ENCODE results near the gene GBA2.

GBA2 gene

GRCh38 chr9:35729101-35729500, 19.9 kb downstream of the GBA2 start:
- no peak for TF ChIP-seq ZFP30 (CRISPR knock-in tag; IDR thresholded peaks at IDR 0.05)
- no peak for TF ChIP-seq OSR1 (CRISPR knock-in tag; IDR thresholded peaks at IDR 0.05)
- TF ChIP-seq ISL1 (CRISPR knock-in tag; IDR thresholded peaks at IDR 0.05), result no peak
- no peak for TF ChIP-seq ZNF8 (CRISPR knock-in tag; IDR thresholded peaks at IDR 0.05)
- TF ChIP-seq ESRRG (CRISPR knock-in tag; IDR thresholded peaks at IDR 0.05), result no peak
- TF ChIP-seq CSDC2 (CRISPR knock-in tag; IDR thresholded peaks at IDR 0.05), result no peak
- no peak for TF ChIP-seq TOX (CRISPR knock-in tag; IDR thresholded peaks at IDR 0.05; ENCODE audit: borderline replicate concordance)
- no peak for TF ChIP-seq RARB (CRISPR knock-in tag; IDR thresholded peaks at IDR 0.05)
- no peak for TF ChIP-seq GLIS3 (CRISPR knock-in tag; IDR thresholded peaks at IDR 0.05)
- no peak for TF ChIP-seq ZNF70 (CRISPR knock-in tag; IDR thresholded peaks at IDR 0.05)
- TF ChIP-seq, protein P1, sequence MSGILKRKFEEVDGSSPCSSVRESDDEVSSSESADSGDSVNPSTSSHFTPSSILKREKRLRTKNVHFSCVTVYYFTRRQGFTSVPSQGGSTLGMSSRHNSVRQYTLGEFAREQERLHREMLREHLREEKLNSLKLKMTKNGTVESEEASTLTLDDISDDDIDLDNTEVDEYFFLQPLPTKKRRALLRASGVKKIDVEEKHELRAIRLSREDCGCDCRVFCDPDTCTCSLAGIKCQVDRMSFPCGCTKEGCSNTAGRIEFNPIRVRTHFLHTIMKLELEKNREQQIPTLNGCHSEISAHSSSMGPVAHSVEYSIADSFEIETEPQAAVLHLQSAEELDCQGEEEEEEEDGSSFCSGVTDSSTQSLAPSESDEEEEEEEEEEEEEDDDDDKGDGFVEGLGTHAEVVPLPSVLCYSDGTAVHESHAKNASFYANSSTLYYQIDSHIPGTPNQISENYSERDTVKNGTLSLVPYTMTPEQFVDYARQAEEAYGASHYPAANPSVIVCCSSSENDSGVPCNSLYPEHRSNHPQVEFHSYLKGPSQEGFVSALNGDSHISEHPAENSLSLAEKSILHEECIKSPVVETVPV (CRISPR knock-in tag; IDR thresholded peaks at IDR 0.05), result no peak
- ATAC-seq, result no peak

GRCh38 chr9:35728041-35728971, 20.7 kb downstream of the GBA2 start:
- peak; percentile 18 for ATAC-seq

DNA sequence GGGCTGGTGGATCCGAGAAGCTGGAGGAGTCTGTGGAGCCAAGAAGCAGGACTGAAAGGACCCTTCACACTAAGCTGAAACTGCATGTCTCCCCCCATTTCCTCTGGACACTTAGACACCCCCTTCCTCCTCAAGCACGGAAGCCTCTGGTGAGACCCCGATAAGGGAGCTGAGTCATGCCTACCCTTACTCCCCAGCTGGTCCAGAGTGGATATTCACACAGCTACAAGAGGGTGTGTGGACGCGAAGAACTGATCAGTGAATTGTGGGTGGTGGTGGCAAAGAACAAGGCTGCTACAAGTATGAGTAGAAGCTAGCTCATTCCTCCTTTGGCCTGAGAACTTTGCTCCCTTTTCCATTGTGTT, 21.4 kb downstream of the GBA2 start:
- TF ChIP-seq ZNF8 (CRISPR knock-in tag; IDR thresholded peaks at IDR 0.05) (no peak), ARNTL (CRISPR knock-in tag; IDR thresholded peaks at IDR 0.05; ENCODE audit: borderline replicate concordance, low read depth) (no peak), TCF4 (CRISPR knock-in tag; IDR thresholded peaks at IDR 0.05; ENCODE audit: borderline replicate concordance) (no peak), TSHZ2 (CRISPR knock-in tag; IDR thresholded peaks at IDR 0.05) (no peak), ZC3H10 (CRISPR knock-in tag; IDR thresholded peaks at IDR 0.05) (no peak), SNAI2 (CRISPR knock-in tag; IDR thresholded peaks at IDR 0.05) (no peak), PPARA (CRISPR knock-in tag; IDR thresholded peaks at IDR 0.05; ENCODE audit: borderline replicate concordance) (no peak), CSDC2 (CRISPR knock-in tag; IDR thresholded peaks at IDR 0.05) (no peak), GLIS3 (CRISPR knock-in tag; IDR thresholded peaks at IDR 0.05) (no peak), RARB (CRISPR knock-in tag; IDR thresholded peaks at IDR 0.05) (no peak), ZFP3 (CRISPR knock-in tag; IDR thresholded peaks at IDR 0.05) (no peak), ZNF70 (CRISPR knock-in tag; IDR thresholded peaks at IDR 0.05) (no peak), CREB5 (CRISPR knock-in tag; IDR thresholded peaks at IDR 0.05; ENCODE audit: low read depth) (no peak), ISL1 (CRISPR knock-in tag; IDR thresholded peaks at IDR 0.05) (no peak)
- TF ChIP-seq, protein P1 (CRISPR knock-in tag; IDR thresholded peaks at IDR 0.05), result no peak
- TF ChIP-seq, protein P2, sequence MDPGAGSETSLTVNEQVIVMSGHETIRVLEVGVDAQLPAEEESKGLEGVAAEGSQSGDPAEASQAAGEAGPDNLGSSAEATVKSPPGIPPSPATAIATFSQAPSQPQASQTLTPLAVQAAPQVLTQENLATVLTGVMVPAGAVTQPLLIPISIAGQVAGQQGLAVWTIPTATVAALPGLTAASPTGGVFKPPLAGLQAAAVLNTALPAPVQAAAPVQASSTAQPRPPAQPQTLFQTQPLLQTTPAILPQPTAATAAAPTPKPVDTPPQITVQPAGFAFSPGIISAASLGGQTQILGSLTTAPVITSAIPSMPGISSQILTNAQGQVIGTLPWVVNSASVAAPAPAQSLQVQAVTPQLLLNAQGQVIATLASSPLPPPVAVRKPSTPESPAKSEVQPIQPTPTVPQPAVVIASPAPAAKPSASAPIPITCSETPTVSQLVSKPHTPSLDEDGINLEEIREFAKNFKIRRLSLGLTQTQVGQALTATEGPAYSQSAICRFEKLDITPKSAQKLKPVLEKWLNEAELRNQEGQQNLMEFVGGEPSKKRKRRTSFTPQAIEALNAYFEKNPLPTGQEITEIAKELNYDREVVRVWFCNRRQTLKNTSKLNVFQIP (CRISPR knock-in tag; IDR thresholded peaks at IDR 0.05; ENCODE audit: borderline replicate concordance, low read depth), result no peak
- ATAC-seq, result no peak

More at GRCh38 chr9:35728041-35728971, 20.7 kb downstream of the GBA2 start:
- TF ChIP-seq, protein P3, sequence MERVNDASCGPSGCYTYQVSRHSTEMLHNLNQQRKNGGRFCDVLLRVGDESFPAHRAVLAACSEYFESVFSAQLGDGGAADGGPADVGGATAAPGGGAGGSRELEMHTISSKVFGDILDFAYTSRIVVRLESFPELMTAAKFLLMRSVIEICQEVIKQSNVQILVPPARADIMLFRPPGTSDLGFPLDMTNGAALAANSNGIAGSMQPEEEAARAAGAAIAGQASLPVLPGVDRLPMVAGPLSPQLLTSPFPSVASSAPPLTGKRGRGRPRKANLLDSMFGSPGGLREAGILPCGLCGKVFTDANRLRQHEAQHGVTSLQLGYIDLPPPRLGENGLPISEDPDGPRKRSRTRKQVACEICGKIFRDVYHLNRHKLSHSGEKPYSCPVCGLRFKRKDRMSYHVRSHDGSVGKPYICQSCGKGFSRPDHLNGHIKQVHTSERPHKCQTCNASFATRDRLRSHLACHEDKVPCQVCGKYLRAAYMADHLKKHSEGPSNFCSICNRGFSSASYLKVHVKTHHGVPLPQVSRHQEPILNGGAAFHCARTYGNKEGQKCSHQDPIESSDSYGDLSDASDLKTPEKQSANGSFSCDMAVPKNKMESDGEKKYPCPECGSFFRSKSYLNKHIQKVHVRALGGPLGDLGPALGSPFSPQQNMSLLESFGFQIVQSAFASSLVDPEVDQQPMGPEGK (CRISPR knock-in tag; IDR thresholded peaks at IDR 0.05; ENCODE audit: borderline replicate concordance), result peak; percentile 74; the same call in 1 of the 2 replicates
- TF ChIP-seq PPARA (CRISPR knock-in tag; IDR thresholded peaks at IDR 0.05; ENCODE audit: borderline replicate concordance), result no peak
